Neural progenitor cell (in vitro differentiated cells): ENCODE data around the gene KDM2B. TPM values are rescaled to one million over a fixed set of nuclear protein-coding genes. Genes with fewer than 3 reads are reported as not detected.

Experiments used
- DNase-seq: peaks from one replicate; pipeline ENCODE4 v3.0.0-alpha.2; 2016; ENCODE audit warnings: low spot score
- H2AFZ ChIP-seq: fragments of 200-600 bp; sonication (generic); replicated peaks from 2 replicates; pipeline ENCODE4 v1.6.1; 2016; ENCODE audit warnings: antibody characterized with exemption
- H3F3A ChIP-seq: fragments of 200-600 bp; sonication (generic); 2 replicates; pipeline ENCODE4 v1.6.1; 2016; ENCODE audit warnings: antibody characterized with exemption, low read depth
- H3K27ac ChIP-seq: fragments of 200-600 bp; sonication (generic); 2 replicates; pipeline ENCODE4 v1.5.1; 2016; ENCODE audit warnings: mild to moderate bottlenecking
- H3K27me3 ChIP-seq: fragments of 200-600 bp; sonication (generic); 2 replicates; pipeline ENCODE4 v1.6.1; 2016; ENCODE audit warnings: mild to moderate bottlenecking, moderate library complexity
- H3K36me3 ChIP-seq: fragments of 200-600 bp; sonication (generic); 2 replicates; pipeline ENCODE4 v1.5.1; 2016
- H3K4me1 ChIP-seq: fragments of 200-600 bp; sonication (generic); 2 replicates; pipeline ENCODE4 v1.6.1; 2016; ENCODE audit warnings: mixed run types
- H3K4me2 ChIP-seq: fragments of 200-600 bp; sonication (generic); 2 replicates; pipeline ENCODE4 v1.6.1; 2016
- H3K4me3 ChIP-seq: fragments of 200-600 bp; sonication (generic); 2 replicates; pipeline ENCODE4 v1.5.1; 2016
- H3K79me2 ChIP-seq: fragments of 200-600 bp; sonication (generic); 2 replicates; pipeline ENCODE4 v1.6.1; 2016; ENCODE audit warnings: low read depth
- H3K9ac ChIP-seq: fragments of 200-600 bp; sonication (generic); 2 replicates; pipeline ENCODE4 v1.6.1; 2016
- H3K9me3 ChIP-seq: fragments of 200-600 bp; sonication (generic); 2 replicates; pipeline ENCODE4 v1.5.1; 2016; ENCODE audit warnings: low read depth
- H4K20me1 ChIP-seq: fragments of 200-600 bp; sonication (generic); 2 replicates; pipeline ENCODE4 v1.6.1; 2016; ENCODE audit warnings: low read depth
- H3K27ac Mint-ChIP-seq: 3 replicates; pipeline ENCODE4 v1.8.0; 2021; ENCODE audit warnings: mixed read lengths
- H3K27me3 Mint-ChIP-seq: 2 replicates; pipeline ENCODE4 v1.8.0; 2022; ENCODE audit warnings: low read depth, mild to moderate bottlenecking, inconsistent platforms, moderate library complexity, mixed read lengths; ENCODE audit not compliant: insufficient read depth
- H3K36me3 Mint-ChIP-seq: 3 replicates; pipeline ENCODE4 v1.8.0; 2021; ENCODE audit warnings: mixed read lengths
- H3K4me1 Mint-ChIP-seq: 3 replicates; pipeline ENCODE4 v1.8.0; 2021; ENCODE audit warnings: mixed read lengths
- H3K4me3 Mint-ChIP-seq: 3 replicates; pipeline ENCODE4 v1.8.0; 2021; ENCODE audit warnings: mild to moderate bottlenecking, moderate library complexity, mixed read lengths
- H3K9me3 Mint-ChIP-seq: 3 replicates; pipeline ENCODE4 v1.8.0; 2020; ENCODE audit warnings: mixed read lengths
- CTCF ChIP-seq: fragments of 200-600 bp; sonication (generic); IDR thresholded peaks from 2 replicates; pipeline ENCODE4 v1.5.1; 2017; ENCODE audit warnings: antibody characterized with exemption, mild to moderate bottlenecking
- EZH2 ChIP-seq: fragments of 200-600 bp; sonication (generic); IDR thresholded peaks from 2 replicates; pipeline ENCODE4 v1.6.1; 2017; ENCODE audit warnings: antibody characterized with exemption, mild to moderate bottlenecking, moderate library complexity
- EZH2phosphoT487 ChIP-seq: fragments of 200-600 bp; sonication (generic); IDR thresholded peaks from 2 replicates; pipeline ENCODE4 v1.6.1; 2017; ENCODE audit warnings: antibody characterized with exemption
- total RNA-seq: library from RNA; depleted of rRNA; stranded (reverse); fragments of >200 nt; gene quantifications from 2 replicates; pipeline ENCODE4 v1.2.3, GENCODE V29; 2015; ENCODE audit warnings: low replicate concordance

The KDM2B gene
- total RNA-seq, 1 donor from 2014 or later, result 85.3 TPM

GRCh38 chr12:121576851-121577391 is 3.9 kb downstream of the KDM2B start:
- peaks cover 49% of the 10 kb centered on the region for H3K4me1 Mint-ChIP-seq
- Histone ChIP-seq H3K9me3 (no peaks in the 10 kb centered on the region), H3K9ac (peak overlapping the region; percentile 82), H3K27ac (peak overlapping the region; percentile 97), H3K4me1 (peaks cover 30% of the 10 kb centered on the region), H3K36me3 (peaks cover 4% of the 10 kb centered on the region), H3F3A (peaks cover 67% of the 10 kb centered on the region), H3K79me2 (peaks cover 94% of the 10 kb centered on the region), H3K4me3 (peak overlapping the region; percentile 94), H3K4me2 (peak overlapping the region; percentile 99), H4K20me1 (peaks cover 31% of the 10 kb centered on the region), H3K27me3 (no peaks in the 10 kb centered on the region), H2AFZ (no peak overlapping the region)
- peaks cover 14% of the 10 kb centered on the region for H3K36me3 Mint-ChIP-seq
- peak; percentile 95 for DNase-seq
- peak overlapping the region; percentile 100 for H3K27ac Mint-ChIP-seq
- no peaks in the 10 kb centered on the region for H3K9me3 Mint-ChIP-seq
- TF ChIP-seq EZH2phosphoT487, result no peak
- TF ChIP-seq EZH2, result no peak
- no peak for TF ChIP-seq CTCF
- H3K27me3 Mint-ChIP-seq, result peaks cover 7% of the 10 kb centered on the region
- H3K4me3 Mint-ChIP-seq, result peak overlapping the region; percentile 87

- Mint-ChIP-seq H3K4me1 (peaks cover 42% of the 10 kb centered on the region), H3K9me3 (no peaks in the 10 kb centered on the region), H3K36me3 (peaks cover 17% of the 10 kb centered on the region), H3K27me3 (peaks cover 7% of the 10 kb centered on the region), H3K4me3 (peak overlapping the region; percentile 87), H3K27ac (peak overlapping the region; percentile 100)
- Histone ChIP-seq H3K4me2 (peak overlapping the region; percentile 99), H3F3A (peaks cover 58% of the 10 kb centered on the region), H3K36me3 (peaks cover 4% of the 10 kb centered on the region), H3K9ac (peak overlapping the region; percentile 44), H3K27ac (peak overlapping the region; percentile 97), H4K20me1 (peaks cover 35% of the 10 kb centered on the region), H3K79me2 (peaks cover 94% of the 10 kb centered on the region), H3K4me1 (peaks cover 30% of the 10 kb centered on the region), H3K4me3 (peak overlapping the region; percentile 94), H3K27me3 (no peaks in the 10 kb centered on the region), H2AFZ (no peak overlapping the region), H3K9me3 (no peaks in the 10 kb centered on the region)
- TF ChIP-seq EZH2 (no peak), CTCF (no peak), EZH2phosphoT487 (no peak)
- DNase-seq, result peak; percentile 49
Measured at GRCh38 chr12:121575952-121576625, 4.7 kb downstream of the KDM2B start.

- Histone ChIP-seq H2AFZ (no peak overlapping the region), H3K36me3 (peaks cover 4% of the 10 kb centered on the region), H3F3A (peaks cover 48% of the 10 kb centered on the region), H3K4me2 (peak overlapping the region; percentile 99), H3K4me1 (peaks cover 30% of the 10 kb centered on the region), H3K4me3 (no peak overlapping the region), H3K9me3 (no peaks in the 10 kb centered on the region), H3K27ac (peak overlapping the region; percentile 97), H3K27me3 (no peaks in the 10 kb centered on the region), H3K79me2 (peaks cover 95% of the 10 kb centered on the region), H3K9ac (no peak overlapping the region), H4K20me1 (peaks cover 45% of the 10 kb centered on the region)
- Mint-ChIP-seq H3K27me3 (peaks cover 3% of the 10 kb centered on the region), H3K4me3 (peak overlapping the region; percentile 87), H3K36me3 (peaks cover 25% of the 10 kb centered on the region), H3K4me1 (peaks cover 45% of the 10 kb centered on the region), H3K9me3 (no peaks in the 10 kb centered on the region), H3K27ac (peak overlapping the region; percentile 100)
- TF ChIP-seq EZH2 (no peak), CTCF (no peak), EZH2phosphoT487 (no peak)
- DNase-seq, result no peak
Measured at GRCh38 chr12:121575051-121575450, 5.8 kb downstream of the KDM2B start.
